ENCODE results near the gene KDM5C. TPM values are rescaled to one million over a fixed set of nuclear protein-coding genes. Genes with fewer than 3 reads are reported as not detected.

The KDM5C gene
- 67.5 TPM for total RNA-seq
- long read RNA-seq, full-length matches to known transcripts: 1 of 35 reads
- long read RNA-seq, partial matches to known transcripts: 21 of 35 reads
- long read RNA-seq, other reads (novel, unspliced or antisense): 13 of 35 reads

DNA sequence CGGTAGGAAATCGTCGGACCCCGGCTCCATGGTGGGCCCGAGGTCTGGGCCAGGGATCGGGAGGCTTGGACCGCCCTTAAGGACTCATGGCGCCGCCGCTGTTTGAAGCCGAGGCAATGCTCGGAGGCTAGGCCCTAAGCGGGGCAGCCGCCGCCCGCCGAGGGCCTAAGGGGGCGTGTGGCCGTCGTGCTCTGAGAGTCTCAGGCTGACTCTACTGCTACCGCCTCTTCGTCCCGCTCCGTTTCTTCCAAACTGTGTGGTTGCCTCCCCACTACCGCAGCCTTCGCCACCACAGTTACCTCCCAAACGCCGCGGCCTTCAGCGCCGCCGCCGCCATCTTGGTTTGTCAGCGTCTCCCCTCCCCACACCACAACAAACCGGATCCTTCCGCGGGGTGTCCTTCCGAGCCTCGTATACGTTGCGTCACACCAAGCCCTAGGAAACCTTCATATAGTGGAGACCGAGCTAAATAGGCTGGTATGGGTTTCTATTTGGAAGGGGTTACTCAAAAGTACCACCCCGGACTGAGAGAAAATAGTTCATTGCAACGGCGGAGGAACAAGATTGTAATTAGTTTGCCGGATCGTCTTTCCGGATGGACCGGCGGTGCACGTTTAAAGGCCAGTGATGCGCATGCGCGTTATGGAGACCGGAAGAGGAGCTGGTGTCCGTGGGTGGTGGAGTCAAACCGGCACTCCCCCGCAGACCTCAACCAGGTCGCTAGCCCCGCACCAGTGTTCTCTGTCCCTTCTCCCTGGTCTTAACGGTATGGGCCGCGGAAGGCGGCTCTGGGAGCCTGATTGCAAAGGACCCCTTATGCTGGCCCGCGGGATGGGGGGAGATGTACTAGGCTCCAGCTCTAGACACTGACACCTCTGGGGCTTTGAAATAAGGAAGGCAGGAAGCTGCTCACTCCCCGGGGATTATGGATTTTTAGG lies at the start of gene KDM5C:
KDM5C (minus strand) TSS at position 348 of the 938 bp plus-strand sequence; CDS start at position 30, 318 bp downstream.
- DNase-seq (peak; percentile 91), ATAC-seq (peak; percentile 93 to 94)
- Histone ChIP-seq H3K9me3 (no peaks in the 10 kb centered on the region), H3K27ac (peak within 1 kb of the TSS; percentile 90), H3K27me3 (ENCODE audit: low read depth) (no peaks in the 10 kb centered on the region), H3K36me3 (peaks cover 5% of the 10 kb centered on the region), H3K4me1 (peaks cover 27% of the 10 kb centered on the region), H3K4me3 (peak within 1 kb of the TSS; percentile 83)
- TF ChIP-seq, protein P1, sequence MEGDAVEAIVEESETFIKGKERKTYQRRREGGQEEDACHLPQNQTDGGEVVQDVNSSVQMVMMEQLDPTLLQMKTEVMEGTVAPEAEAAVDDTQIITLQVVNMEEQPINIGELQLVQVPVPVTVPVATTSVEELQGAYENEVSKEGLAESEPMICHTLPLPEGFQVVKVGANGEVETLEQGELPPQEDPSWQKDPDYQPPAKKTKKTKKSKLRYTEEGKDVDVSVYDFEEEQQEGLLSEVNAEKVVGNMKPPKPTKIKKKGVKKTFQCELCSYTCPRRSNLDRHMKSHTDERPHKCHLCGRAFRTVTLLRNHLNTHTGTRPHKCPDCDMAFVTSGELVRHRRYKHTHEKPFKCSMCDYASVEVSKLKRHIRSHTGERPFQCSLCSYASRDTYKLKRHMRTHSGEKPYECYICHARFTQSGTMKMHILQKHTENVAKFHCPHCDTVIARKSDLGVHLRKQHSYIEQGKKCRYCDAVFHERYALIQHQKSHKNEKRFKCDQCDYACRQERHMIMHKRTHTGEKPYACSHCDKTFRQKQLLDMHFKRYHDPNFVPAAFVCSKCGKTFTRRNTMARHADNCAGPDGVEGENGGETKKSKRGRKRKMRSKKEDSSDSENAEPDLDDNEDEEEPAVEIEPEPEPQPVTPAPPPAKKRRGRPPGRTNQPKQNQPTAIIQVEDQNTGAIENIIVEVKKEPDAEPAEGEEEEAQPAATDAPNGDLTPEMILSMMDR (IDR thresholded peaks at IDR 0.05): no peak
- intact Hi-C loops (cut with DNase I): no loop called here

DNA sequence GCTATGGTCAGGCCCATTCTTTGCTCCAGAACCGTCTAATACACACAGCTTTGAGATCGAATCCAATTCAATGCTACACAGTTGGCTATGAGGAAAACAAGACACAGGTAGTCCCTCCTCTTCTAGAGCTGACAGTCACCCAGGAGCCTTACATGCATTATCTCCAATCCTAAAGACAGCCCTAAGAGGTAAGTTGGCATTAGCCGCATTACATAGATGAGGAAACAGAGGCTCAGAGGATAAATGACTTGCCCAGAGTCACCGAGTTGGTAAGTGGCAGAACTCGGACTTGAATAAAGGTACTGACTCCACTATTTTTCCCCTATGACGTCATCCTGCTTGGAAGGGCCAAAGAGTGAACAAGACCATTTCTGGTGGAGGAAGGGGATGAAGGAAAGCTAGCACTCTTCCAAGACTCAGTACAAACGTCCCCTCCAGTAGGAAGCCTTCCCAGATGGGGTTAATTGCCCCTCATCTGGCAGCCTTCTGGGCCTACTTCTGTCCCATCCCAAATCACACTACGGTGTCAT lies 47.9 kb upstream of the KDM5C start:
- Histone ChIP-seq H3K9me3 (no peaks in the 10 kb centered on the region), H3K4me1 (peaks cover 2% of the 10 kb centered on the region), H3K27ac (no peak overlapping the region), H3K4me3 (no peak overlapping the region), H3K36me3 (no peaks in the 10 kb centered on the region), H3K27me3 (ENCODE audit: low read depth) (no peaks in the 10 kb centered on the region)
- intact Hi-C loops (cut with DNase I): no loop called here
- DNase-seq: no peak
- ATAC-seq: no peak
- TF ChIP-seq, protein P1 (IDR thresholded peaks at IDR 0.05): no peak

DNA sequence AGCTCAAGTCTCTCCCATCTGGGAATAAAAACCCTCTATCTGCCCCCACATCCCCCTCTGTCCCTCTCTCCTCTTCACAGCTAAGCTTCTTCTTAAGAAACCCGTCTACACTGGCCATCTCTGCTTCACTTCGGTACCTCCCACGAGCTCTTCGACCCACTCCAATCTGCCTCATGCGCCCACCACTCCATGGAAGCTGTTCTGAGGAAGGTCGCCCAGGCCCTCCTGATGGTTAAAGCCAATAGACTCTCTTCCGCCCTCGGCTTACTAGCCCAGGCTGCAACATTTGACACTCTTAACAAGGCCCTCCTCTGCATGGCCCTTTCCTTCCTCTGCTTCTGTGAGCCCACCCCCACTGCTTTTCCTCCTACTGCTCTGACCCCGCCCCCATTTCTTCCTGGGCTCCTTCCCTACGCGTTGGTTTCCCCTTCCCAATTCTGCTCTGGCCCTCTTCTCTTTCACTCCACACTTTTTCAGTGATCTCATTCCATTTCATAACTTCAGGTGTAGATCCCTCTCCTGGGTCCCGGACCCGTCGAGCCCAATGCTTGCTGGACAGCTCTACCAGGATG lies 44.6 kb upstream of the KDM5C start:
- H3K27ac ChIP-seq: no peak overlapping the region
- ATAC-seq: no peak
- H3K4me1 ChIP-seq: peaks cover 27% of the 10 kb centered on the region
- TF ChIP-seq, protein P1 (IDR thresholded peaks at IDR 0.05): no peak
- no peaks in the 10 kb centered on the region for H3K9me3 ChIP-seq
- DNase-seq: no peak
- H3K36me3 ChIP-seq: no peaks in the 10 kb centered on the region
- H3K4me3 ChIP-seq: no peak overlapping the region
- intact Hi-C loops (cut with DNase I): no loop called here
- no peaks in the 10 kb centered on the region for H3K27me3 ChIP-seq (ENCODE audit: low read depth)

DNA sequence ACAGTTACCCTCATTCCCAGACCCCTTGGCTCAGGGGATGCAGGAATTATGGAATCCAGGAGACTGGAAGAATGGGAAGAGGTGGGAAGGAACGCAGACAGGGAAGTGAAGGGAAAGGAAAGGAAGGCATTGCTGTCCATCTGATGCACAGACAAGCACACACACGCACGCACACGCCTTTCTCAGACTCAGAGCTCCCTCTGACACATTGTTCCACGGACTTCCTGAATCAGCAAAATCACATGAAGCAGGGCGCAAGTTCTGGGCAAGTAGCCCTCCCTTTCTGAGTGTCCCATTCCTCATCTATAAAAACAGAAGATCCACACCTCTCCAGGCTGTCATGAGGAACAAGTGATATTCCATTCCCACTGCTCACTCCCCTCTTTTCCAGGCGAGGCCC lies 43.2 kb upstream of the KDM5C start:
- H3K4me3 ChIP-seq: no peak overlapping the region

DNA sequence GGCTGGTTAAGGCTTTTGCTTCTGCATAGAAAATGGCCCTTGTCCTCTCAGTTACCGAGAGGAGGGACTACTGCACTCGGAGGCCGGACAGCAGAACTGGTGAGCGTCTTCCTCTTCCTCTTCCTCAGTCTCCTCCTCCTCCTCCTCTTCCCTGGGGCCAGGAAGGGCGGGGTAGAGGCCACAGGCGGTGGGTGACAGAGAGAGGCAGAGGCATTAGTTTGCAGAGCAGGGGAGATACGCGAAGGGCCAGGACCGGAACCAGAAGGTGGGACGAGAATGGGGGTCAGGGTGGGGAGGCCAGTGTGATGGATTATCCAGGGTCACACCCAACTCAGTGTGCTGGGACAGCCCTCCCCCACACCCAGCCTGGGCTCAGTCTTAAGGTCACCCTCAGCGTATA lies 41.9 kb upstream of the KDM5C start:
- DNase-seq (no peak), ATAC-seq (peak in 1 of 2 donors; percentile 42)
- H3K27ac ChIP-seq: no peak overlapping the region
- H3K4me3 ChIP-seq: no peak overlapping the region
- no peaks in the 10 kb centered on the region for H3K36me3 ChIP-seq
- intact Hi-C loops (cut with DNase I): no loop called here
- H3K4me1 ChIP-seq: peaks cover 27% of the 10 kb centered on the region
- TF ChIP-seq, protein P1 (IDR thresholded peaks at IDR 0.05): no peak
- H3K27me3 ChIP-seq (ENCODE audit: low read depth): no peaks in the 10 kb centered on the region
- H3K9me3 ChIP-seq: no peaks in the 10 kb centered on the region

More for the DNA sequence above, 43.2 kb upstream of the KDM5C start:
- TF ChIP-seq, protein P1 (IDR thresholded peaks at IDR 0.05): no peak
- intact Hi-C loops (cut with DNase I): no loop called here
- Histone ChIP-seq H3K27me3 (ENCODE audit: low read depth) (no peaks in the 10 kb centered on the region), H3K9me3 (no peaks in the 10 kb centered on the region), H3K4me1 (peaks cover 27% of the 10 kb centered on the region), H3K36me3 (no peaks in the 10 kb centered on the region), H3K27ac (no peak overlapping the region)
- ATAC-seq (no peak), DNase-seq (no peak)
